Stimulated activated CD8-positive, alpha-beta memory T cell treated with anti-CD3 and anti-CD28 coated beads, Interleukin-15, amount 100 ng/mL, for 48 hours (primary cell): ENCODE measurements around the gene NEB.
A peak's percentile ranks its signal among the peaks of the same experiment; 100 is the strongest.
"Not testable (repeated sequence)": the region's sequence is repeated elsewhere in the genome, so short reads cannot be mapped to it uniquely, and the experiment has no call there.

ENCODE experiments used
- DNase-seq, 2 donors: peaks; one replicate each; pipeline ENCODE4 v3.0.0-alpha.2; 2020; ENCODE audit warnings: low read depth in 2 of 2

The NEB gene

GRCh38 chr2:151654085-151654484 lies 80.2 kb downstream of the NEB start:
- no peak for DNase-seq

GRCh38 chr2:151651274-151651673 lies 83.0 kb downstream of the NEB start:
- no peak for DNase-seq

- no peak for DNase-seq
These were observed 83.8 kb downstream of the NEB start for GRCh38 chr2:151650456-151650855.

- no peak for DNase-seq
These were observed 84.3 kb downstream of the NEB start for GRCh38 chr2:151649966-151650365.

GRCh38 chr2:151649400-151649799 lies 84.9 kb downstream of the NEB start:
- DNase-seq, result no peak

GRCh38 chr2:151646512-151646911 lies 87.8 kb downstream of the NEB start:
- DNase-seq, result not testable (repeated sequence)

- no peak for DNase-seq
These were observed 89.7 kb downstream of the NEB start for GRCh38 chr2:151644580-151644979.

- not testable (repeated sequence) for DNase-seq
These were observed 92.4 kb downstream of the NEB start for GRCh38 chr2:151641895-151642294.

- no peak for DNase-seq
These were observed 94.2 kb downstream of the NEB start for GRCh38 chr2:151640087-151640486.

GRCh38 chr2:151638990-151639389 lies 95.3 kb downstream of the NEB start:
- DNase-seq, result no peak

GRCh38 chr2:151638191-151638933 lies 95.9 kb downstream of the NEB start:
- no peak for DNase-seq

- peak; percentile 23 to 34 for DNase-seq
These were observed 97.0 kb downstream of the NEB start for GRCh38 chr2:151637271-151637781.

- no peak for DNase-seq
These were observed 99.4 kb downstream of the NEB start for GRCh38 chr2:151634736-151635467.

GRCh38 chr2:151632993-151633565 lies 101.2 kb downstream of the NEB start:
- no peak for DNase-seq

- DNase-seq, result no peak
These were observed 103.9 kb downstream of the NEB start for GRCh38 chr2:151630372-151630771.

GRCh38 chr2:151627353-151627752 lies 106.9 kb downstream of the NEB start:
- DNase-seq, result no peak

GRCh38 chr2:151624271-151624670 lies 110.0 kb downstream of the NEB start:
- no peak for DNase-seq

- DNase-seq, result no peak
These were observed 110.6 kb downstream of the NEB start for GRCh38 chr2:151623631-151624030.

GRCh38 chr2:151620761-151621160 lies 113.5 kb downstream of the NEB start:
- DNase-seq, result no peak

- DNase-seq, result no peak
These were observed 114.8 kb downstream of the NEB start for GRCh38 chr2:151619337-151619989.

GRCh38 chr2:151616760-151617339 lies 117.4 kb downstream of the NEB start:
- DNase-seq, result no peak
